GM12891 (cell line): ENCODE measurements around the gene XPO1.
"Not testable (repeated sequence)": the region's sequence is repeated elsewhere in the genome, so short reads cannot be mapped to it uniquely, and the experiment has no call there.

ENCODE experiments used
- POLR2A ChIP-seq: IDR thresholded peaks from 2 replicates; pipeline ENCODE4 v1.6.1; 2011; ENCODE audit warnings: low read depth, low read length, control low read depth
- POLR2AphosphoS5 ChIP-seq: IDR thresholded peaks from 2 replicates; pipeline ENCODE4 v1.6.1; 2011; ENCODE audit warnings: low read depth, low read length, control low read depth
- TAF1 ChIP-seq: IDR thresholded peaks from 2 replicates; pipeline ENCODE4 v1.6.1; 2011; ENCODE audit warnings: low read depth, low read length, control low read depth

GRCh38 chr2:61586928-61587327 is 48.8 kb upstream of the XPO1 start:
- not testable (repeated sequence) for TF ChIP-seq POLR2A, POLR2AphosphoS5, TAF1
